Measurements from ENCODE around the gene TRIM24. TPM values are rescaled to one million over a fixed set of nuclear protein-coding genes. Genes with fewer than 3 reads are reported as not detected.

TRIM24 gene
- polyA plus RNA-seq, 1 donor (not counting 4 experiments of a cell fraction or from before 2014, with no cell fraction given): 7.9 TPM

GRCh38 chr7:138431517-138431916, 28.5 kb upstream of the TRIM24 start:
- DNase-seq (ENCODE audit: low read depth, low spot score): peak; percentile 7
- Histone ChIP-seq H3K9ac (ENCODE audit: control insufficient read depth, extremely low read depth, insufficient read depth, low read length) (no peak overlapping the region), H3K36me3 (ENCODE audit: control insufficient read depth in 2 of 2, extremely low read depth in 1 of 2, insufficient read depth in 2 of 2, low read length in 2 of 2) (no peaks in the 10 kb centered on the region), H3K9me3 (ENCODE audit: control insufficient read depth, low read depth, low read length) (peaks cover 10% of the 10 kb centered on the region), H3K79me2 (ENCODE audit: control insufficient read depth, insufficient read depth, low read length) (no peaks in the 10 kb centered on the region), H4K20me1 (ENCODE audit: control insufficient read depth, extremely low read depth, insufficient read depth, low read length) (no peaks in the 10 kb centered on the region), H3K9me1 (ENCODE audit: control insufficient read depth, extremely low read depth, insufficient read depth, low read length) (no peaks in the 10 kb centered on the region), H3K4me2 (ENCODE audit: control insufficient read depth, extremely low read depth, insufficient read depth, low read depth, low read length) (no peak overlapping the region), H3K4me3 (ENCODE audit: control insufficient read depth in 2 of 3, extremely low read depth in 1 of 3, insufficient read depth in 2 of 3, low read depth in 1 of 3, low read length in 3 of 3) (no peak overlapping the region), H3K27ac (ENCODE audit: control insufficient read depth, insufficient read depth, low read length) (no peak overlapping the region), H2AFZ (ENCODE audit: control insufficient read depth, low read length) (no peak overlapping the region), H3K4me1 (ENCODE audit: control insufficient read depth, extremely low read depth, insufficient read depth, low read length) (no peaks in the 10 kb centered on the region), H3K27me3 (ENCODE audit: control insufficient read depth, extremely low read depth, insufficient read depth, low read length) (no peaks in the 10 kb centered on the region)
- TF ChIP-seq EZH2 (IDR thresholded peaks at IDR 0.05; ENCODE audit: low read length): no peak
- dilution Hi-C loops (cut with MboI; ENCODE audit: extremely low pct_ligation_motif_present, low sequenced_read_pairs): no loop called here
- FAIRE-seq: no peak

- Histone ChIP-seq H3K79me2 (ENCODE audit: control insufficient read depth, insufficient read depth, low read length) (no peaks in the 10 kb centered on the region), H3K9me3 (ENCODE audit: control insufficient read depth, low read depth, low read length) (peaks cover 10% of the 10 kb centered on the region), H3K9me1 (ENCODE audit: control insufficient read depth, extremely low read depth, insufficient read depth, low read length) (no peaks in the 10 kb centered on the region), H4K20me1 (ENCODE audit: control insufficient read depth, extremely low read depth, insufficient read depth, low read length) (no peaks in the 10 kb centered on the region), H3K4me1 (ENCODE audit: control insufficient read depth, extremely low read depth, insufficient read depth, low read length) (no peaks in the 10 kb centered on the region), H3K4me2 (ENCODE audit: control insufficient read depth, extremely low read depth, insufficient read depth, low read depth, low read length) (no peak overlapping the region), H3K36me3 (ENCODE audit: control insufficient read depth in 2 of 2, extremely low read depth in 1 of 2, insufficient read depth in 2 of 2, low read length in 2 of 2) (no peaks in the 10 kb centered on the region), H3K27me3 (ENCODE audit: control insufficient read depth, extremely low read depth, insufficient read depth, low read length) (no peaks in the 10 kb centered on the region), H3K9ac (ENCODE audit: control insufficient read depth, extremely low read depth, insufficient read depth, low read length) (no peak overlapping the region), H3K27ac (ENCODE audit: control insufficient read depth, insufficient read depth, low read length) (no peak overlapping the region), H3K4me3 (ENCODE audit: control insufficient read depth in 2 of 3, extremely low read depth in 1 of 3, insufficient read depth in 2 of 3, low read depth in 1 of 3, low read length in 3 of 3) (no peak overlapping the region), H2AFZ (ENCODE audit: control insufficient read depth, low read length) (no peak overlapping the region)
- no peak for DNase-seq (ENCODE audit: low read depth, low spot score)
- dilution Hi-C loops (cut with MboI; ENCODE audit: extremely low pct_ligation_motif_present, low sequenced_read_pairs): no loop called here
- no peak for TF ChIP-seq EZH2 (IDR thresholded peaks at IDR 0.05; ENCODE audit: low read length)
- TF ChIP-seq, protein P1, sequence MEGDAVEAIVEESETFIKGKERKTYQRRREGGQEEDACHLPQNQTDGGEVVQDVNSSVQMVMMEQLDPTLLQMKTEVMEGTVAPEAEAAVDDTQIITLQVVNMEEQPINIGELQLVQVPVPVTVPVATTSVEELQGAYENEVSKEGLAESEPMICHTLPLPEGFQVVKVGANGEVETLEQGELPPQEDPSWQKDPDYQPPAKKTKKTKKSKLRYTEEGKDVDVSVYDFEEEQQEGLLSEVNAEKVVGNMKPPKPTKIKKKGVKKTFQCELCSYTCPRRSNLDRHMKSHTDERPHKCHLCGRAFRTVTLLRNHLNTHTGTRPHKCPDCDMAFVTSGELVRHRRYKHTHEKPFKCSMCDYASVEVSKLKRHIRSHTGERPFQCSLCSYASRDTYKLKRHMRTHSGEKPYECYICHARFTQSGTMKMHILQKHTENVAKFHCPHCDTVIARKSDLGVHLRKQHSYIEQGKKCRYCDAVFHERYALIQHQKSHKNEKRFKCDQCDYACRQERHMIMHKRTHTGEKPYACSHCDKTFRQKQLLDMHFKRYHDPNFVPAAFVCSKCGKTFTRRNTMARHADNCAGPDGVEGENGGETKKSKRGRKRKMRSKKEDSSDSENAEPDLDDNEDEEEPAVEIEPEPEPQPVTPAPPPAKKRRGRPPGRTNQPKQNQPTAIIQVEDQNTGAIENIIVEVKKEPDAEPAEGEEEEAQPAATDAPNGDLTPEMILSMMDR (optimal IDR thresholded peaks at IDR 0.05 in 1 of 3, IDR thresholded peaks at IDR 0.05 in 1 of 3, conservative IDR thresholded peaks at IDR 0.05 in 1 of 3; ENCODE audit: extremely low read depth in 1 of 3, insufficient read depth in 2 of 3, low read length in 3 of 3): no peak
- no peak for FAIRE-seq
These were observed 26.2 kb upstream of the TRIM24 start for GRCh38 chr7:138433583-138434443.
